Stimulated activated CD4-positive, alpha-beta T cell treated with anti-CD3 and anti-CD28 coated beads, Interleukin-2, amount 100 ng/mL, for 4 hours (primary cell): ENCODE results near the gene LHFPL3.

ENCODE experiments used
- DNase-seq: peaks from one replicate; pipeline ENCODE4 v3.0.0-alpha.2; 2020; ENCODE audit warnings: low read depth

Gene LHFPL3

DNA sequence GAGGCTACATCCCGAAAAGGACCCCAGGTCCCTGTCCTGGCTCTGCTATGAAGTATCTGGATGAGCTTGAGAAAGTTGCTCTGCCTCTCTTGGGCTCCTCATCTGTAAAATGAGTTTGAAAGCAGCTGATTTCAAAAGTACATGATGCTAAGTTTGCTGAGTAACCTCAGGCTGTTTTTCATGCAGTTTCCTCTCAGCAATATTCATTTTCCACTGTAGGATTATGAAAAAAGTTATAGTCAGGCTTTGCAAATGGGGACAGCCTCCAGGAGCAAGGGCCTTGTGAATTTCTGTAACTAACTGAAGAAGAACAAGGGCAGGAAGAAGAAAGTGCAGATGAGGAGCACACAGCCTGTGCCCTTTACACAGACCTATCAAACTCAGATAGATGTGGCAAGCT, 518.3 kb downstream of the LHFPL3 start:
- no peak for DNase-seq

DNA sequence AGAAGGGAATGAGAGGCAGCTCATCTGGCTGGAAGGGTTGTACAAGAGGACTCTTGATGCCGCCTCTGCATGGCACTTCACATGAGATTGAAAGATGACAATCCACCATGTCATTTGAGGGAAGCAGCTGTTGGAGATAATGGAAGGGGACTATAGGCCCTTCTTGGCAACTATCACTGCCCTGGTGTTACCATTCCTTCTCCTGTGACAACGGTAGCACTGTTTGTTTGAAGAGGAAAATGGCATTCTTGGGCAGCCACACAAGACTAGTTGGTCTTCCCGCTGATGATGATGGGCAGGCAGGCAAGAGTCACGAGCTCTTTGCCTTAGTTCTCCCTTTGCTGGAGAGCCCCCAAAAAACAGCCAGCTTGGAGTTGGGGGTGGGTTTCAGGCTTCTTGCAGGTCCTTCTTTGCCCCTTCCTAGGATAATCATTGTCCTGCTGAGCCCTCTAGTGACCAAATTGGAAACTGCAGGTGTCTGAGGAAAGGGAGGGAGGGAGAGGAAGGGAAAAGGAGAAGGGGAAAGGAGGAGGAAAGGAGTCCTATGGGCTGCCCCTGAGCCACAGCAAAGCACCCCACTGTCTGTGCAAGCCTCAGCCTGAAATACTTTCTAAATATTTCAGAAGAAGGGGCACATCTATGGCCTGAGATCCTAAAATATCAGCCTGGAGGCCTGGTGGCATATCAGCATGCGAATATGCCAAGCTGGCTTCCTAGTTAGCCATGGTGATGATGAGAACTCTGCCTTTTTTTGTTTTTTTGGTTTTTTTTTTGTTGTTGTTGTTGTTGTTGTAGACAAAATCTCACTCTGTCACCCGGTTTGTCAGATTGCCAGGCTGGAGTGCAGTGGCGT, 520.0 kb downstream of the LHFPL3 start:
- peak; percentile 26 for DNase-seq

DNA sequence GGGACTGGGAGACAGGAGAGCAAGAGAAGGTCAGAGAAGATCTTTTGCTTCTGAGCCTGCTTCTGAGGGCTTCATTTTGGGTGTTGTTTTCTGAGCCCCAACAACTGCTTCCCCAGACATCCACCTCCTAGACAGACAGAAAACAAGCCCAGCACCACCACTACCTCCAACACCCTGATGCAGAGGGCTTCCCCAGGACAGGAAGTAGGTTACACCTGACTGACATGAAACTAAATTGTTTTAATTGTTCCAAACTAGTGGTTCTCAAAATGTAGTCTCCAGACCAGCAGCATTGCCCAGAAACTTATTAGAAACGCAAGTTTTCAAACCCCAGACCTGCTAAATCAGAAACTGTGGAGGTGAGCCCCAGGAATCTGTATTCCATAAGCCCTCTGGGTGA, 522.0 kb downstream of the LHFPL3 start:
- DNase-seq = no peak

DNA sequence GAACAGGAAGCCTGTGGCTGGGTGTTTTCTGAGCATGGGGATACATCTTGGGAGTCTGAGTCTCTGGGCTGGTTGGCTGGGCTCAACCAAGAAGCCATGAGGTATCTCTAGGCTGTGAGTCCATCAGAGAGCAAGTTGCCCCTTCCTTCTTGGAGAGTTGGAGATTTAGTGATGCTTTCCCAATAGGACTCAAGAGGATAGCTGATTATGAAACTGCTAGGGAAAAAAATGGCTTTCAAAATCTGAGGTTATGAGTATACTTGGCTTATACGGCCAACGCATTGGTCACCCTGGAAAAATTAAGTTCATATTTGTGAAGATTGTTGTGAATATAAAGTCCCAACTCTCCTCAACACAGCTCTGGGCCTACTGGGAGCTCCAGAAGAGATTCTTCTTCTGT, 522.9 kb downstream of the LHFPL3 start:
- DNase-seq = no peak

DNA sequence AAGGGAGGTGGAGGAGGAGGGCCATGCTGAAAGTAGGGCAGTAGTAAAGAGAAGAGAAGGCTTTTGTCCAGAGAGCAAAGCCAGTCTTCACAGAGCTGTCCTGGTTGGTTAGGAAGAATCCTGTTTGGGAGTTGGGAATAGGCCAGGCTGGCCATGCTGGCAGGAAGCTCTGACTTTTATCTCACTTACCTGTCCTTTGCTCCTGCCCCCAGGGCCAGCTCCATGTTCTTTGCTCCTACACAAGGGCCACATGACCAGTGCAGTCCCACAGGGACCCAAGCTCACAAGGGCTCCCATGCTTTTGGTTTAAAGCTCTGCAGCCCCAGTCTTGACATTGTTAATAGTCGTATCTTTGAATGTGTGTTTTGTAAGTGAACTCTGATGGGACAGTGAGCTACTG, 524.0 kb downstream of the LHFPL3 start:
- DNase-seq = no peak

DNA sequence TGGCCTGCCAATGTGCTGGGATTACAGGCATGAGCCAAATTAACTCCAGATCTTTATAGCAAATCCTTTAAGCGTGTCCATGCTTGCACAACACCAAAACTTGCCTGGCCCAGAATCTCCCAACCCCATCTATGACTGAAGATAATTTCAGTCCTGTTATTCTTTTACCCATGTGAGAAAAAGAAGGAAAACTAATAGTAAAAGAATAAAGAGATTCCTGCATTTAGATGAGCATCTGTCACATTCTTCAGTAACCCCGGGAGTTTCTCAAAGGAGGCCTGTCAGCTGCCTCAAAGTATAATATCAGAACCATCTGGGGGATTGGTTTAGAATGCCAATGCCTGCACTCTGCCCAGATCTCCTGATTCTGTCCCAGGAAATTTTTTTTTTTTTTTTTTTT, 527.5 kb downstream of the LHFPL3 start:
- DNase-seq = no peak

DNA sequence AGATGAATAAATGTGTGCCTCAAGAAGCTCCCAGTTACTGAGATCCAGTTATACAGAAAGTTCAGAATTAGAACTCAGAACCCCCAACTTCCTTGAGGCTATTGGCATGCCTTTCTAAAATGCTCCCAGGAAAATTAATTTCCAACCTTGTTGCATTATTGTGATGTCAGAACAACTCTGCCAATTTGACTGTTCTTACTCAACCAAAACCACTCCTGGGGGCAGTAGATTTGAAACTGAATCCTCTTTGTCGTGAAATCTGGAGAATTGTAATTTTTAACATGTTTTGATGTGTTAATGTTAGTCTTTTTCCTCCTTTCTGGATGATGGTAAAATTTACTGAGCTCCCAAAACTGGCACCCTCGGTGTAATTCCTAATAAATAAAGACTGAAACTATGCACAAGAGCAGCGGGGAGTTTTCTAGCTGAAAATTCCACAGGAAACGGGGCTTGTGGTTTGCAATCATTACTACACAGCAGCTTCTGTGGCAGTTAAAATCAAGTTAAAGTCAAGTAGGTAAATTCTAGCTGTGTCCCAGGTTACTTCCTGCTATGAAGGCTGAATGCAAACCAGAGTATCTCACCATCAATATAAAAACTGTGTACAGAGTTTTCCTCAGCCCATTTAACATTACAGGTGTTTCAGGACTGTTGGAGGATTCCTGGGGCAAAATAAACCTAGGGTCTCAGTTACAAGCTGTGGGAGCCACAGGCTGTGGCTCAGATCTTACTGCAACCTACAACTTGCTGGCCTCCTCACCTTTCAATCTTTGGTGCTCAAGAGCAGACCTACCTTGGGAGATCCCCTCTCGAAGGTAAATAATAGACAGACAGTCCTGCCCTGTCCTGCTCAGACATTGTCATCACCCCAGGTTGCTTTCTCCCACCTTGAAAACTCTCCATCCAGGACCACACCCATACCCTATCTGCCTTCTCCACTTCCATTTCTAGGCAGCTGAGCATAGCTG, 529.3 kb downstream of the LHFPL3 start:
- no peak for DNase-seq

DNA sequence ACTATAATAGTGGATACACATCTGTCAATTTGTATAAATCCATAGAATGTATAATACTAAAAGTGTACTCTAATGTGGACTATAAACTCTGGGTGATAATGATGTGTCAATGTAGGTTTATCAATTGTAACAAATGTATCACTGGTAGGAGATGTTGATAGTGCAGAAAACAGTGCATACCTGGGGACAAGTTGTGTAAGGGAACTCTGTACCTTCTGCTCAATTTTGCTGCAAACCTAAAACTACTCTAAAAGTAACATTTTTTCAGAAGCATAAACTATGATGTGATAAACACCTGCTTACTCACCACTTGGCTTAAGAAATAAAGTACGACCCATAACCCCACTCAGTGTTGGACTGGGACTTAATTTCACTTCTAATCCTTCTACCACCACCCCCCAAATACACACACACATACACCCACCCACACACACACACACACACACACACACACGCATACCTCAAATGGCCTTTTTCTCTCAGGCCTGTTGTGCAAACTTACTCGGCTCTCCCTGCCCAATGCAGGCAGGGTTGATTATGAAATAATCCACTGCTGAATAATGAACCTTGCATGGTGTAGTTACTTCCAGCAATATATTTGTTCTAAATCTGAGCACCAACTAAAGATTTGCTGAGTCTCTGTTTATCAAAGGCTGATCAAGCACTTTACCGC, 531.5 kb downstream of the LHFPL3 start:
- no peak for DNase-seq

DNA sequence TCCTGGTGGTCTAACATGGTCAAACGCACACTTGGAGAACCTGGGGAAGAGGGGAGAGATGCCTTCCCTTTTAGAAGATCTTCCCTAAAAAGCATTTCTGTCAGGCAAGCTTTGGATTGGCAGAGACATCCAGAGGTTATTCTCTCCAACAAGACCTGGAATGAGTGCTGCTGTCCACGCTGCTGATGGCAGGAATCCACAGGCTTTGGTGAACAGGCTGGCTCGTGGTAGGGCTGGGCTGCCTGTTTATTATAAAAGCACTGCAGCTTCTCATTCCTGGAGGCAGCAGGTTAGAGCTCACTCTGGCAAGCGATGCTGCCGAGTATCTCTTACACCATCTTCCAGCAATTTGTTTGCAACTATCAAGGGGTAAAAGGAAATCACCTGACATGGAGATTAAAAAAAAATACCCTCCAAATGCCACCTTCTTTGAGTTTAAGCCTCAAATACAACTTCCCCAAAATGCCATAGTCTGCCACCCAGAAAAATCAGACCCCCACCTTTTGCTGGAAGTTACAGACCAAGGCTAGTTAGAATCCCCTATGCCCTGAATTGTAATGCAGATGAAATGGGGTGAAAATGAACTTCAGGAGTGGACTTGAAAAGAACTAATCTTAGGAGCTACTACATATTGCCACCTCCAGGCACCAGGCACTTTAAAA, 533.5 kb downstream of the LHFPL3 start:
- DNase-seq = no peak

DNA sequence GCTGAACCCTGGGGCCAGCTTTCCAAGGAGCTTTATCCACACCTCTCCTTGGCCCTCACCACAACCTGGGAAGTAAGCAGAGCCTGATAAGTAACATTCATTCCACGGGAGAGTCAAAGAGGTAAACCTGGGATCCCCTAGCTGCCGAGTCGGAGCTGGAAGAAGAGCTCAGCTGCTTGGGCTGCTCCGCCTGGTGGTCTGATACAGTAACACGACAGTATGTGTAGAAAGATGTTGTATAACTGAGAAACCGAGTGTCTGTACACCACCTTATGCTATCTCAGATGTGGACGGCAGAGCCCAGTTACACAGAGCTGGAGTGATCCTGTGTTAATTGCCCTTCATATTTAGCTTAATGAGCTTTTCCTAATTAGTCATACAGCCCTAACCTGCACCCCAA, 534.3 kb downstream of the LHFPL3 start:
- no peak for DNase-seq

DNA sequence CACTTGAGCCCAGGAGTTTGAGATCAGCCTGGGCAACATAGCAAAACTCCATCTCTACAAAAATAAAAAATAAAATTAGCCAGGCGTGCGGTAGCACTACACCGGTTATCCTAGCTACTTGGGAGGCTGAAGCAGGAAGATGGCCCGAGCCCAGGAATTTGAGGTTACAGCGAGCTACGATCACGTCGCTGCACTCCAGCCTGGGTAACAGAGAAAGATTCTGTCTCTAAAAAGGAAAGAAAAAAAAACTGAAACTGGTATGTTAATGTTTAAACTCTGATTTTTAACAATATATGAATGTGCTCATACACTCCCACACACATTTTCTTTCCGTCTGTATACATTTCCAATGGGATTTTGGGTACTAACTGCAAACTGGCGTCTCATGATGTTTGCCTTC, 545.0 kb downstream of the LHFPL3 start:
- DNase-seq = no peak

DNA sequence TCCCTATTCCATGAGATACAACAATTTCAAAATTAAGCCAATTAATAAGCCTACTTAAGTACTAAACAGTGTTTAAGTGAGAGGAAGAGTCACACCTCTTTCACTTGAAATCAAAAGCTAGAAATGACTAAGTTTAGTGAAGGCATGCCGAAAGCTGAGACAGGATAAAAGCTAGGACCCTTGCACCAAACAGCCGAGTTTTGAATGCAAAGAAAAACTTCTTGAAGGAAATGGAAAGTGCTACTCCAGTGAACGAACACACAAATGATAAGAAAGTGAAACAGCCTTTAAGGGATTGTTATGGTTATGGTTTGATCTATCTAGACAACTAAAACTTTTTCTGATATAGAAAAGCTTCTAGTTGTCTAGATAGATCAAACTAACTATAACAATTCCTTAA, 550.2 kb downstream of the LHFPL3 start:
- DNase-seq = no peak

DNA sequence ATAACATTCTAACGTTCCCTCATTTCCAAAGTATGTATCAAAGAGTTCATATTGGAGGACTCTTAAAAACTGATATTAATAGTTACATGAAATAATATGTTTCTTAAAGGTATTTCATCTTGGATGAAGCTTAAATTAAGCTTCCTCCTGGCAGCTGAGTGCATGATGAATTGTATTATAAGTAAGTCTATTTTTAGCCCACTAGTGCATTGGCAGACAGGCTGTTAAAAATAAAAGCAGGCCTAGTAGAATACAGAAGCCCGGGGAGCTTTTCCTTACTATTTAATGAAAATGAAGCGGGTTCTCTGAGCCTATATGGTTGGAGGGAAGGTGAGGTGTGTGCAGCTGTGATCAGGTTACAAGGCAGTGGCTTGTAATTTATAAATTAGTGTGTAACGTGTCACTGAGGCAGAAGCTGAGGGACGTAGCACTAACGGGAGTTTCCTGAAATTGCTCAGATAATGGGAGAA, 554.9 kb downstream of the LHFPL3 start:
- no peak for DNase-seq

DNA sequence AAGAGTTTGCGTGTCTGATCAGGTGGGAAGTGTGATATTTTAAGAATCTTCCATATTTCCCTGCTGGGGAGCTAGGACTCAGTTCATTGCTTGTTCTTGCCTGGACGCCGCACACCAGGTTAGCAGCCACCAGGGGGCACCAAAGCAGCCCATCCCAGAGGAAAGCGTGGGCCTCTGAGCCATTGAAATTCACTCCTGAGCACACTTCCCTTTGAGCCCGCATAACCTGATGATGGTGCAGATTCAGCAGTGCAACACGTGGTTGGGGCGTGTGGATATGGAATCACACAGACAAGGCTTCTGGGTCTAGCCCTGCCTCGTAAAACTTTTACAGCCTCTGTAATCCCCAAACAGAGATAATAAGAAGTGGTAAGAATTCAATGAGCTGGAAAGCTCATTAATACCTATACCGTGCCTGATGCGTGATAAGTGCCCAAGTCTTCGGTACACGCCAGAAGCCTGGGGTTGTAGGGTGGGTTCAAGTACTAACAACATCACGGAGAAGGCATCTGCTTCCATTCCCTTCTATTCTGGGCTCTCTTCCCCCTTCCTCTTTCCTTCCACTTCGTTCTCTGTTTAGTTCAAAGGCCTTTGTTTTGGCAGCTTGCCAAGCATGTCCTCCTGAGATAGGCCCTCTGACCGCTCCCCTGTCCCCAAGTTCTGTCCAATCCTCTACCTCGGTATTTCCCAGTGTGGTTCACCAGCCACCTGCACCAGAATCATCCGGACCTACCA, 555.5 kb downstream of the LHFPL3 start:
- DNase-seq = peak; percentile 54

DNA sequence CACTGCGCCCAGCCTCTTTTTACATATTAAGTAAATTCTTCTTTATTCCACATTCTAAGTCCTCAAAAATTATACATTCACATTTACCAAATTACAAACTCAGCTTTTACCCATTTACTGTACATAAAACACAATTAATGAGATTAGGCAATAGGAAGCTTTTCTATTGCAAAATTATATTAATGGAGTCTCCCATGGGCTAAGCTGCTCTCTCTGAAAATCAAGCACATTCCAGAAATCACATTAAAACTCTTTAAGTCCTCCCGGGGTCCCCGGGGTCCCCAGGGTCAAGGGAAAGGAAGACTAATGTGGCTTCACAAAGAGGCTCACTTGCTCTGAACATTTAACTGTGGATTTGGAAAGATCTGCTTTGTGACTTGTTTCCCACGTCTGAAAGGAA, 558.2 kb downstream of the LHFPL3 start:
- no peak for DNase-seq

DNA sequence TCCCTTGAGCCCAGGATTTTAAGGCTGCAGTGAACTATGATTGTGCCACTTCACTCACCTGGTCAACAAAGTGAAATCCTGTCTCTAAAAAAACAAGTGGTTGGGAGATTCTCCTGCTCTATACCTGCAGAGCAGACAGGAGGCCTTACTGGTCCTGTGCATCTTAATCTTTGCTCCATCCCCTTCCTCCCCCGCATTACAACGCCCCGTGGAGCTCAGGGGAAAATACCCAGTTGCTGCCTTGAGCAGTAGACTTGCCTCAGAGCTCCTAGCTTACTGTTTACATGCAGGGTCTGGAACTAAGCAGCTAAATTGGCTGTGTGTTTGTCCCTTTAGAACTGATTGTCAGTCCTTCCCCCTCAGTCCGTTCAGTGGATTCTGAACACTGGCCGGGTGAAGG, 561.8 kb downstream of the LHFPL3 start:
- DNase-seq = no peak

DNA sequence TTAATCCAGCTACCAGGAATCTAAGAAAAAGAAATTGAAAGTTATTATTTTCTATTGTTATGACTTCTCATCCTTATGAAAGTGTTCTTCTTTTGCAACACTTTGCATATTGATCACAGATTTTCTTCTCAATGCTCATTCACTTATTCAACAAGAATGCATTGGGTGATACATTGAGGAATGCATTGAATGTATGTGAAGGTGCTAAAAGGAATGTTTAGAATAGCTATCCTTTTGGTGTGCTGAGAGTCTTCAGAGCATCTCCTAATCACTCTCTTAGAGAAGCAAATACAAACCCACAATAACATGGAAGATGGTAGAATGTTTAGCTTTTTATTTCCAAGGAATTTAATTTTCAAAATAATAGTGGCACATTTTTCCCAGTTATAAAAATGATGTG, 563.5 kb downstream of the LHFPL3 start:
- DNase-seq = no peak

DNA sequence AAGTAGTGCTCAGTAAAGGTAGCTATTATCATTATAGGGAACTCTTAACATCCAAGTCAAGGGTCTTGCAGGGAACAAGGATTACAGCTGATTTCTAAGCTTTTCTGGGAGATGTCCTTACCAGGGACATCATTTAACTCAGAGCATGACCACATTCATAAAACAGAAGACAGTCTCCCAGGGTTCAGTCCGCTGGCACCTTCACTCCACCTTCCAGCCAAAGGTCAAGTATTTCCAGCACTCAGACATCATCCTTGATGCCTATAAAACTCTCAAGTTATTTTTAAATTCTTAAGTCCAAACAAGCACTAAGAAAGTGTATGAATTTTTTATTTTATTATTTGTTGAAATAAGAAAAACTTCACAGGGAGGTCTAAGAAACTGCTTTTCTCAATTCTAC, 565.9 kb downstream of the LHFPL3 start:
- no peak for DNase-seq

DNA sequence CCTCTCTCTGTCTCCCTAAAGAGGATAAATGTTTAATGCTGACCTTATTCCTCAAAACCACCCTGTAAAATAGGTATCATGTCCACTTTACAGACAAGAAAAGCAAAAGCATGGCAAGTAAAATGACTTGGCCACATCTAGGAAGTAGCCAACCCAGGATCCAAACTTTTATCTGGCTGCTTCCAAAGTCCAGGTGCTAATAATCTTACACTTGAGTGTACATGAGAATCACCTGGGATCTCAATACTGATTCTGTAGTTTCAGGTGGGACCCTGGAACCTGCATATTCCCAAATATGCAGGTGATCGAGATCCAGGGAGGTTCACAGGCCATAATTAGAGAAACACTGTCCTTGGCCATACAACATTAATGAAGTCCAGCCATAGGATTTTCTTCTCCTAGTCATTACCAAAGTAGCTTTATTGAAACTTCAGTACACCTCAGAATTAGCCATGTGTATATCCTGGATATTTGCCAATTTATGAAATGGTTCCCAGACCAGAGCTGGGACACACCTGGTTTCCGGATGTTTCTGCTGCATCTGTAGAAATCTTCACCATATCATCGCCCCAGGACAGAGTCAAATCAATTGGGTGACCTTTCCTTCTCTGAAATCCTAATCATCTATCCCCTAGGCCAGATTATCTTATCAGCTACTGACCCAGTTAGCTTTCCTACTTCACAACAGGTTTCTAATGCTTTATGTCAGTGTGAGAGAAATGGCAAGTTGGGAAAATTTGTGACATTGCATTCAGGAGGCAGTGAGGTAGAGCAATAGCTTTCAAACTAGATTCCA, 566.5 kb downstream of the LHFPL3 start:
- no peak for DNase-seq

DNA sequence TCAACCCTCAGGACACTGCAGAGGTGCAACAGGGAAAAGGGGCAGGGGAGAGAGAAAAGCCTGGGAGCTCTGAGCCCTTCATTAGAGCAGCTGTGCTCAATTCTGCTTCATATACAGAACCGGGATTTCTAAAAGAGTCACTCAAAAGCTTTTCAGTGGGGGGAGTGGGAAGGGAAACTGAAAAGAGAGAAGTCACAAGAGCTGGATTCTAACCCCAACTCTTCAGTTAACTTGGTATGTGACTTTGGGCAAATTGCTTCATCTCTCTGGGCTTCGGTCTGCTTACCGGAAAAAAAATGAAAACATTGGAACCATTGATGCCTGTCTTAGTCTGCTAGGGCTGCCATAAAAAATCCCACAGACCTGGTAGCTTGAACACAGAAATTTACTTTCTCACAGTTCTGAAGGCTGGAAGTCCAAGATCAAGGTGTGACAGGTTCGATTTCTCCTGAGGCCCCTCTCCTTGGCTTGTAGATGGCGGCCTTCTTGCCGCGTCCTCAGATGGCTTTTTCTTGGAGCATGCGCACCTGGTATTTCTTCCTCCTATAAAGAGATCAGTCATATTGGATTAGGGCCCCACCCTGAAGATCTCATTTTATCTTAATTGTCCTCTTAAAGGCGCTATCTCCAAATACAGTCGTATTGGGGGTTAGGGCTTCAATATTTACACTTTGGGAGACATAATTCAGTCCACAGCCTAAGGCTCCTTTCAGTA, 567.3 kb downstream of the LHFPL3 start:
- DNase-seq = no peak
